ENCODE results near the gene HNRNPA2B1.
"Not testable (repeated sequence)": the region's sequence is repeated elsewhere in the genome, so short reads cannot be mapped to it uniquely, and the experiment has no call there.

Gene HNRNPA2B1

DNA sequence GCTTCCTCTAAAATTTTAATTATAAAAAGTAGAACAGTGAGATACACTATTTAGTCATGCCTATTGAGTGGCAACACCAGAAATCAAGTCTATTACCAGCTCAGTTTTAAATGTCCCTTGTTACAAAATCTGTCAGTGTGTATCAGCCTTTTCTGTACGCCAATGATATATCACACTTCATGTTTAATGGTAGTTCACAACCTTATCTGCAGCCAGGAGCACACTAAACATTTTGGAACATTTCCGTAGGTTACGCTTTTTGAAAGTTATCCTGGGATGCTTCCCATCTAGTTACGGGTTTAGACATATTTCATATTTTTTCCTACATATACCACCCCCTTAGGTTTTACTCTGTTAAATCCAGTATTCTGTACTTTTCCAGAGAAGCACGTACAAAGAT lies 5.4 kb downstream of the HNRNPA2B1 start:
- H3K4me3 ChIP-seq (ENCODE audit: low read depth, low read length), result no peak overlapping the region
- TF ChIP-seq, protein P1, sequence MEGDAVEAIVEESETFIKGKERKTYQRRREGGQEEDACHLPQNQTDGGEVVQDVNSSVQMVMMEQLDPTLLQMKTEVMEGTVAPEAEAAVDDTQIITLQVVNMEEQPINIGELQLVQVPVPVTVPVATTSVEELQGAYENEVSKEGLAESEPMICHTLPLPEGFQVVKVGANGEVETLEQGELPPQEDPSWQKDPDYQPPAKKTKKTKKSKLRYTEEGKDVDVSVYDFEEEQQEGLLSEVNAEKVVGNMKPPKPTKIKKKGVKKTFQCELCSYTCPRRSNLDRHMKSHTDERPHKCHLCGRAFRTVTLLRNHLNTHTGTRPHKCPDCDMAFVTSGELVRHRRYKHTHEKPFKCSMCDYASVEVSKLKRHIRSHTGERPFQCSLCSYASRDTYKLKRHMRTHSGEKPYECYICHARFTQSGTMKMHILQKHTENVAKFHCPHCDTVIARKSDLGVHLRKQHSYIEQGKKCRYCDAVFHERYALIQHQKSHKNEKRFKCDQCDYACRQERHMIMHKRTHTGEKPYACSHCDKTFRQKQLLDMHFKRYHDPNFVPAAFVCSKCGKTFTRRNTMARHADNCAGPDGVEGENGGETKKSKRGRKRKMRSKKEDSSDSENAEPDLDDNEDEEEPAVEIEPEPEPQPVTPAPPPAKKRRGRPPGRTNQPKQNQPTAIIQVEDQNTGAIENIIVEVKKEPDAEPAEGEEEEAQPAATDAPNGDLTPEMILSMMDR (IDR thresholded peaks at IDR 0.05; ENCODE audit: insufficient read depth, low read length, missing control alignments), result no peak
- ChIA-PET CTCF (interaction anchor here (10.3 kb wide), 1 partner anchor 105 kb away, joined by 174 read pairs; no protein-coding TSS in a partner anchor), POLR2A (interaction anchor here (1.1 to 1.7 kb wide), 2 partner anchors 15 to 43 kb away, joined by 3 to 4 read pairs; partner anchors contain the start of gene NFE2L3)
- DNase-seq (ENCODE audit: low read depth, low spot score), result no peak

DNA sequence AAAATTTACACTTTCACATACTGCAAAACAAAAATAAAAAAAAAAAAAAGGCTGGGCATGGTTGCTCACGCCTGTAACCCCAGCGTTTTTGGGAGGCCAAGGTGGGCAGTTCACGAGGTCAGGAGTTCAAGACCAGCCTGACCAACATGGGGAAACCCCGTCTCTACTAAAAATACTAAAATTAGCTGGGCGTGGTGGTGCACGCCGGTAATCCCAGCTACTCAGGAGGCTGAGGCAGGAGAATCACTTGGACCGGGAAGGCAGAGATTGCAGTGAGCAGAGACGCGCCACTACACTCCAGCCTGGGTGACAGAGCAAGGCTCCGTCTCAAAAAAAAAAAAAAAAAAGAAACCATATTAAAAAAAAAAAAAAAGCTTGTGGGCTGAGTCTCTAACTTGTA lies 5.8 kb downstream of the HNRNPA2B1 start:
- H3K4me3 ChIP-seq (ENCODE audit: low read depth, low read length); DNase-seq (ENCODE audit: low read depth, low spot score): not testable (repeated sequence)
- ChIA-PET CTCF (interaction anchor here (10.3 kb wide), 1 partner anchor 105 kb away, joined by 174 read pairs; no protein-coding TSS in a partner anchor), POLR2A (interaction anchor here (0.7 to 1.7 kb wide), 3 partner anchors 14 to 1884 kb away, joined by 3 to 4 read pairs (median 4); partner anchors contain the start of gene NFE2L3)

DNA sequence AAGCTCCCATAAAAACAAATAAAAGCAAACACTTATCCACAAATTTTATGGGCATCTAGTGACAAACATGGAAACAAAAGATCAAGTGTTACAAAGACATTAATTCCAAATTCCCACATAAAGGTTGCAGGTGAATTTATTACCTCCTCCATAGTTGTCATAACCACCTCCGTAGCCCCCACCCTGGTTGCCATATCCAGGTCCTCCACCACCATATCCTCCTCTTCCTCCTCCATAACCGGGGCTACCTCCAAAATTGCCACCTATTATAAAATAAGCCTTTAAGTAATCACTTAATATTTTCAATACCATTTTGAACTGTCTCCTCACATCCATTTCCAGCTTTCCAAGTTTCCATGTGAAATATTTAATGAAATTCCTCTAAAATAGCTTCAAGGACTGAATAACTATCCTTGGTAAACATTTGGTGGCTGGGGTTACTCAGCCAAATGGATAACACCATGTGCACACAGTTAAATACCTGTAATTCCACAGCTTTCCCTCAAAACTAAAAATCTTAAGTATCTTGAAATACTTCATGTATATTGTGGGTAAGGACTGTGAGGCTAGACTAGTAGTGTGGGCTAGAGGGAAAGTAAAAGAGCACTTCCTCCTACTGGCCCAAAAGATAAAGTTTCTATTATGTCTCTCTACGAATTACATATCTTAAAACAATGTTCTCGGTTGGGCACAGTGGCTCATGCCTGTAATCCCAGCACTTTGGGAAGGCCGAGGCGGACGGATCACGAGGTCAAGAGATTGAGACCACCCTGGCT lies 6.9 kb downstream of the HNRNPA2B1 start:
- POLR2A ChIA-PET, result interaction anchor here (1.6 to 1.7 kb wide), 3 partner anchors 13 to 14 kb away, joined by 3 to 9 read pairs (median 4); no protein-coding TSS in a partner anchor
- H3K4me3 ChIP-seq (ENCODE audit: low read depth, low read length), result no peak overlapping the region
- TF ChIP-seq, protein P1 (IDR thresholded peaks at IDR 0.05; ENCODE audit: insufficient read depth, low read length, missing control alignments), result no peak
- CTCF ChIA-PET, result interaction anchor here (0.7 to 10.3 kb wide), 3 partner anchors 37 to 301 kb away, joined by 3 to 174 read pairs (median 4); no protein-coding TSS in a partner anchor
- DNase-seq (ENCODE audit: low read depth, low spot score), result no peak

DNA sequence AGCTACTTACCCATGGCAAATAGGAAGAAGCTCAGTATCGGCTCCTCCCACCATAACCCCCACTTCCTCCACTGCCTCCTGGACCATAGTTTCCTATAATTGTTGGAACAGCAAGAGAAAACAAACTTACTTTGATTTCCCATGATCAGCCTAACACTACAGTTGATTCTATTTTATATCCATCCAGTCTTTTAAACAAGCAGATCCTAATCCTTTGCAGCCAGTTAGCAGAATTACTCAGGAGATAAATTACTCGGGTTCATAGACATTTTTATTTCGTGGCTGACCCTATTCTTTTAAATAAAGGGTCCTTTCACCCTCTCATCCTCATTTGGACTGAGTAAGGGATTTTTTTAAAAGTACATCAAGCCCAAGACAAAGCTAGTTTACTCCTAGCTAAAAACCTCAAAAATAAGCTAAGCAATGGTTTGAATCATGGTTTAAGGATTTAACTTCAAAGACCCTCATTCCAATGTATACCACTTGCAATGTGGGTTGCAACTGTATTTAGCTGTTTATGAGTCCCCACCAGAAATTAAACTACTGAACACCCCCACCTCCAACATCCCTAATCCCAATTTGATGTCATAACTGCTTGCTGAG lies 8.0 kb downstream of the HNRNPA2B1 start:
- DNase-seq (ENCODE audit: low read depth, low spot score), result no peak
- H3K4me3 ChIP-seq (ENCODE audit: low read depth, low read length), result no peak overlapping the region
- ChIA-PET CTCF (interaction anchor here (0.6 to 10.3 kb wide), 8 partner anchors 9 to 1516 kb away, joined by 3 to 174 read pairs (median 3); partner anchors contain the start of gene NFE2L3), POLR2A (interaction anchor here (1.6 to 2.3 kb wide), 3 partner anchors 7 to 15 kb away, joined by 4 to 9 read pairs (median 6); no protein-coding TSS in a partner anchor)
- TF ChIP-seq, protein P1 (IDR thresholded peaks at IDR 0.05; ENCODE audit: insufficient read depth, low read length, missing control alignments), result no peak

DNA sequence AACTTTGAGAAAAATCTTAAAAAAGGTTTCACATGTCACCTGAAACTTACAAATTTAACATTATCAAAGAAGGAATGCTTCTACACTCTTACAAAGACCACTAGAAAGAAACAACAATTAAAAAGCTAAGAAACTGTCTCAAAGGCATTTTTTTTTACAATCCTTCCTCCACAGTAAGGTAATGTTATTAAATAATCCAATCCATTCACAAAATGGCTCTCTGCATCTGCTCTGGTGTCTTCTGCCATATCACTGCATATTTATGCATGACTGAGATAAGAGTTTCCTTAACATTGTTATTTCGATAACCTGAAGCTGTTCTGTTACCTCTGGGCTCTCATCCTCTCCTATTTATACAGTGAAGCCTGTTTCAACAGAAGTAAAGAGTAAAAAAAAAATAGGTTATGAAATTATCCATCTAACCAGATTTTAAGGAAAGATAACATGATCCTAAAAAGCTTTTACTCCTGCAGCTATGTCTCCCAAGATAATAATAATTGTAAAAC lies 8.5 kb downstream of the HNRNPA2B1 start:
- POLR2A ChIA-PET, result interaction anchor here (1.6 to 2.3 kb wide), 3 partner anchors 8 to 15 kb away, joined by 4 to 9 read pairs (median 6); no protein-coding TSS in a partner anchor
- H3K4me3 ChIP-seq (ENCODE audit: low read depth, low read length), result no peak overlapping the region
- no peak for DNase-seq (ENCODE audit: low read depth, low spot score)
- TF ChIP-seq, protein P1 (IDR thresholded peaks at IDR 0.05; ENCODE audit: insufficient read depth, low read length, missing control alignments), result no peak
- CTCF ChIA-PET, result interaction anchor here (0.6 to 10.3 kb wide), 9 partner anchors 9 to 1515 kb away, joined by 3 to 174 read pairs (median 4); partner anchors contain the start of gene NFE2L3

DNA sequence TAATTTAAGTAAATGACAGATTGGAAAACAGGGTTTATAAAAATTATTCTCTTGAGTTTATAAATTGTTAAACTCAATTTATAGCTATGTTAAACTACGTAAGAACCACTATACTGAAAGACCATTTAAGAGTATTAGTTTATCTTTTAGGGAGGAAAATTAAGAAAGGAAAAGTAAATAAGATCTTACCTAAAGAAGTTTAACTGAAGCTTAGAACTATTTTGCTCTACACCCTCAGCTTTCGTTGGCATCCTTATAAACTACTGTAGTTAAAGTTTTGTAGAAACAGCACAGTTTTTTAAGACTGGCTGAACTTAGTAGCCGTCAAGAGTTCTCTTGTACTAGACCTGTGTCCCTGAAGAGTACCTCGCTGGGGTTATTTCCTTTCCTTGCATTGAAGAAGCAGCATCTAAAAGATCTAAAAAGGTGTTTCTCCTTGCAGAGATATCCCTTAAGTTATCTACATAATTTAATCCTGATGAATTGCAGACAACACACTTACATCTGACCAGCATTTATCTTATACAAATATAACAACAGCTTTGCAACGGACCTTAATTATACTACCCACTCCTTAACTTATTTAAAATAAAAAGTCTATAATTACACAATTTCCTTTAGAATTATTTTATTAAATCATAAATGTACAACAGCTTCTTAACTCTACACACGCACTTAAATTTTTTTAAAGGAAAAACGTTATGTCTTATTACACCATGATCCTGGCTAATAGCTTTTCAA lies 9.1 kb downstream of the HNRNPA2B1 start:
- H3K4me3 ChIP-seq (ENCODE audit: low read depth, low read length), result no peak overlapping the region
- TF ChIP-seq, protein P1 (IDR thresholded peaks at IDR 0.05; ENCODE audit: insufficient read depth, low read length, missing control alignments), result no peak
- ChIA-PET POLR2A (interaction anchor here (0.6 to 2.3 kb wide), 3 partner anchors 9 to 110 kb away, joined by 3 to 6 read pairs (median 4); no protein-coding TSS in a partner anchor), CTCF (interaction anchor here (0.8 to 10.3 kb wide), 8 partner anchors 8 to 102 kb away, joined by 3 to 174 read pairs (median 4); no protein-coding TSS in a partner anchor)
- no peak for DNase-seq (ENCODE audit: low read depth, low spot score)

Measured in AG04449 (cell line).